G401.6 (cell line): Measurements from ENCODE around the gene TNFRSF17.
"Not testable (repeated sequence)": the region's sequence is repeated elsewhere in the genome, so short reads cannot be mapped to it uniquely, and the experiment has no call there.

Source experiments
- FAIRE-seq: peaks from 2 replicates; lab custom pipeline; 2012; peaks lifted over from hg19 to GRCh38; lab: Jason Lieb, UNC

The TNFRSF17 gene

GRCh38 chr16:11970292-11970691 is 5.3 kb downstream of the TNFRSF17 start:
- not testable (repeated sequence) for FAIRE-seq

GRCh38 chr16:11972128-11972527 is 7.1 kb downstream of the TNFRSF17 start:
- FAIRE-seq: no peak

DNA sequence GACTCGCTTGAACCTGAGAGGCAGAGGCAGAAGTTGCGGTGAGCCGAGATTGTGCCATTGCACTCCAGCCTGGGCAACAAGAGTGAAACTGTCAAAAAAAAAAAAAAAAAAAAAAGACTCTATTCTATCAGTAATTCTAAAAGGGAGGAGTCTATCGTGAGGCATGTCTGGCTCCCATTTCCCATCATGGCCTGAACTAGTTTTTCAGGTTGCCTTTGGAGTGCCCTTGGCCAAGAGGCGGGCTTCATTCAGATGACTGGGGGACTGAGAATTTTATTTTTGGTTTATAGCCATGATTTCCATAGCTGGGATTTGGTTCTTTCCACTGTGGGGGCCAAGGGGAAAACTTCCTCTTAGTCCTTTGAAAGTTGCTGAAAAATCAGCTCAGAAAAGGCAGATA is 8.1 kb downstream of the TNFRSF17 start:
- no peak for FAIRE-seq

DNA sequence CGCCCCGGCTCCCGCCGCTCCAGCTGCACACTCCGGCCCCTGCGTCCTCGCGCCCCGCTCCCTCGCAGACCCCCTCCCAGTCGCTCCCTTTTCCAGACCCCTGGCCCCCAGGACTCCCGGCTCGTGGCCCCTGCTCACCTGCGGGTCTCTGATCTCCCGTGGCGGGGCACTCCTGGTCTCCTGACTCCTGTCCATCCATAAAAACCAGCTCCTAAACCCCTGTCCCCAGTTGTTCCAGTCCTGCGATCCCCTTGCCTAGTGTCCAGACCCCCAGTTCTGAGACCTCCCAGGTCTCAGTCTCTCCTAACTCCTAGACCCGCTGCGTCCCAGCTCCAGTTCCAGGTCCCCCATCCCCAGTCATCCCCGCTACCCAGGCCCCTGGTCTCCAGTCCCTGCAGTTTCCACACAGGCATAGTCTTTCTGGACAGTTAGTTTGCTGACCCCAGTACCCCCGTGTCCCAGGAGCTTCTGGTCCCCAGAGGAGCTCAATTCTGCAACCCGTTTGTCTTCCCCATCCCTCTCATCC is 11.9 kb downstream of the TNFRSF17 start:
- FAIRE-seq: no peak

DNA sequence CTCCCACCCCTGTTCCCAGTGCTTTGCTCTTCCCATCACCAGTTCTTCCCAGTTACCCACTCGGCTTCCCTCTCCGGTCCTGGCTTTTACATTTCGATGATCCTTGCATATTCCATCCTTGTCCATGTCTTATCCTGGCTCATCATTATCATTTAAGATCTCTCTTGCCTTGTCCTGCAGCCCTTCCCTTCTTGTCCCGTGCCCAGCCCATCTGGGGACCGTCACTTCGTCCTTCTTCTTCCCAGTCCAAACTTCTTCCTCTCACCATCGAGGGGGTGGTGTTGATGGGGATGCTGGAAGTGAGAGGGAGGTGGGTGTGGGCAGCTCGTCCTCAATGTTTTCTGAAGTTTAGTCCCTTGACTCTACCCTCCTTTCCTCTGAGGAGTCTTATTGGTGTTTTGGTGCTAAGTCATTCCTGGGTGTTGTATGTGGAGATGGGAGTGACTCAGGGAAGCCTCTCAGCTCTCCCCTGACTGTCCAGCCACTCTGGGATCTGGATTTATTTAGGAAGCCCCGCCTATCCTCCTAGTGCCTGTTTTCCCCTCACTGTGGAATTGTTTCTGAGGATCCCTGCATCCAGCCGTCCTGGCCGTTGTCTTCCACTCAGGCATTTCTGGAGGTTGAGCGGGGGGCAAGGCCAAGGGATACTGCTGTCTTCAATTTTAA is 12.5 kb downstream of the TNFRSF17 start:
- FAIRE-seq: no peak

GRCh38 chr16:11978080-11978479 is 13.1 kb downstream of the TNFRSF17 start:
- FAIRE-seq: no peak

DNA sequence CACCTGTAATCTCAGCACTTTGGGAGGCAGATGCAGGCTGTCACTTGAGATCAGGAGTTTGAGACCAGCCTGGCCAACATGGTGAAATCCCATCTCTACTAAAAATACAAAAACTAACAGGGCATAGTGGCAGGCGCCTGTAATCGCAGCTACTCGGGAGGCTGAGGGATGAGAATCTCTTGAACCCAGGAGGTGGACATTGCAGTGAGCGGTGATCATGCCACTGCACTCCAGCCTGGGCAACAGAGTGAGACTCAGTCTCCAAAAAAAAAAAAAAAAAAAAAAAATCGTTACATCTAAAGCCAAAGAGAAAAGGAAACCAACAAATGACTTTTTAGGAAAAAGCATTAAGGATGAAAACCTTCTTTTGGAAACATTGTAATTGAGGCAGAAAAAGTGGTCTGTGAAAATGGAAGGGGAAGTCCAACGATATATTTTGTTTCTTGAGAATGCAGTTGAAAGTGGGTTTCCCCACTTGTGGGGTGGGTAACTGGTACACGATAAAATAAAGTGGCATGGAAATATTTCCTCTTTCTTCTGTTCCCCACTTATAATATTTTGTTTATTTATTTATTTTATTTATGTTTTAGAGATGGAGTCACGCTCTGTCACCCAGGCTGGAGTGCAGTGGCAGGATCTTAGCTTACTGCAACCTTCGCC is 14.1 kb downstream of the TNFRSF17 start:
- FAIRE-seq: no peak

- FAIRE-seq: no peak
Measured at GRCh38 chr16:11980136-11980844, 15.3 kb downstream of the TNFRSF17 start.

DNA sequence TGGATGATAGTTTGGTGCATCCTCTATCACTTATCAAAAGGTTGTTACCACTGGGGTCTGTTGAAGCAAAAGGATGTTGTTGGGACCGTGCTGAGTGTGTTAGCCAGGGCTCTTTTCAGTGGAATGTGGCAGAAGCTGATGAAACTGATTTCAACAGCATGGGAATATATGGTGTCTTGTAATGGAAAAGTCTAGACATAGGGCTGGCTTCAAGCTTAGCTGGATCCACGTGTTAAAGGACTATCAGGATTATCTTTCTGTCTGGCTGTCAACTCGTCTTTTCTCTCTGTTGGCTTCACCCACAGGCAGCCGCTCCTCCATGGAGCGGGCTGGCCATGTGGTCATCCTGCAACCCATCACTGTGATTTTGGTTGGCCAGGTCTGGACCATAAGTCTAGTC is 20.2 kb downstream of the TNFRSF17 start:
- FAIRE-seq: no peak

- no peak for FAIRE-seq
Measured at GRCh38 chr16:11986521-11987057, 21.6 kb downstream of the TNFRSF17 start.

- FAIRE-seq: no peak
Measured at GRCh38 chr16:11988258-11988978, 23.4 kb downstream of the TNFRSF17 start.

DNA sequence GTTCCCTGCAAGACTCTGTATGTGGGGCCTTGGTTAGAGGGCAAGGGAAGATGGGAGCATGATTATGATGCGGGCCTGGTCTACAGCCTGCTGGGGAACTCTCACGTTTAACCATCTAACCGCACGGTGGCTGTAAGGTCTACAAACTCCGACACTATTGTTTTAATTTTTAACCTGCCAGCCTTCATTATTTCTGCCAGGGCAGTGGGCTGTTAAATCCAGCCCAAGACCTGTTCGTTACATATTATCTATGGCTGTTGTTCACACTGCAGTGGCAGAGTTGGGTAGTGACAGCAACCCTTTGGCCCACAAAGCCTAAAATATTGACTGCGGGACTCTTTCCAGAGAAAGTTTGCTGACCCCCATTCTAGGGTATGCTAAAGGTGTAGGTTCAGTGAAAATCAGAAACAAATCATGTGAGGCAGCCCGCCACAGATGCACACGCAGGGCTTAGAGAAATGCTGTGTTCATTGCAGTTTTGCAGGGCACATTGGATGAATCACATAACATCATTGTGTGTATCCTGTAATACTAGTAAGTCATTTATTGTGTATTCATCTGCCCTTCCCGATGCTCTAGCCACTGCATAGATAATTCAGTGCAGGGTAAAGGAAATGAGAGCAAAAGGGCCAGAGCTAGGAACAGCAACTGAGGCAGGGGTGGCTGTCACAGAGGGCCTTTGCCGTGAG is 25.8 kb downstream of the TNFRSF17 start:
- FAIRE-seq: no peak

- FAIRE-seq: no peak
Measured at GRCh38 chr16:11992008-11992584, 27.1 kb downstream of the TNFRSF17 start.

- FAIRE-seq: no peak
Measured at GRCh38 chr16:11992586-11993524, 27.8 kb downstream of the TNFRSF17 start.

GRCh38 chr16:11994143-11995119 is 29.4 kb downstream of the TNFRSF17 start:
- no peak for FAIRE-seq

- FAIRE-seq: no peak
Measured at GRCh38 chr16:11996433-11997330, 31.7 kb downstream of the TNFRSF17 start.

GRCh38 chr16:12000032-12000431 is 35.0 kb downstream of the TNFRSF17 start:
- no peak for FAIRE-seq
